Loucy (cell line): ENCODE data around the gene ZNF385C.
"Not testable (repeated sequence)": the region's sequence is repeated elsewhere in the genome, so short reads cannot be mapped to it uniquely, and the experiment has no call there.

Experiments used
- H2AFZ ChIP-seq: fragments of 200-600 bp; sonication (generic); 2 replicates; pipeline ENCODE4 v1.6.0; 2016; ENCODE audit warnings: antibody characterized with exemption, mild to moderate bottlenecking, low read length, moderate library complexity
- H3F3A ChIP-seq: fragments of 200-600 bp; 2 replicates; pipeline ENCODE4 v1.6.0; 2016; ENCODE audit warnings: antibody characterized with exemption, low read depth, mild to moderate bottlenecking
- H3K27me3 ChIP-seq: fragments of 200-600 bp; sonication (generic); 2 replicates; pipeline ENCODE4 v1.6.1; 2014; ENCODE audit warnings: low read length, mild to moderate bottlenecking; ENCODE audit not compliant: insufficient read depth, poor library complexity, severe bottlenecking
- H3K36me3 ChIP-seq: fragments of 200-600 bp; sonication (generic); 2 replicates; pipeline ENCODE4 v1.6.1; 2016; ENCODE audit warnings: low read length; ENCODE audit not compliant: insufficient read depth
- H3K4me1 ChIP-seq: fragments of 200-600 bp; sonication (generic); 2 replicates; pipeline ENCODE4 v1.5.1; 2014; ENCODE audit warnings: low read length, mild to moderate bottlenecking; ENCODE audit not compliant: insufficient read depth, poor library complexity, severe bottlenecking
- H3K4me2 ChIP-seq: fragments of 200-600 bp; sonication (generic); 2 replicates; pipeline ENCODE4 v1.6.0; 2014; ENCODE audit warnings: antibody characterized with exemption, low read length, low read depth, mild to moderate bottlenecking; ENCODE audit not compliant: poor library complexity, severe bottlenecking
- H3K4me3 ChIP-seq: fragments of 200-600 bp; sonication (generic); 2 replicates; pipeline ENCODE4 v1.5.1; 2014; ENCODE audit warnings: low read length, mild to moderate bottlenecking, mixed read lengths; ENCODE audit not compliant: poor library complexity, severe bottlenecking
- H3K79me2 ChIP-seq: fragments of 200-600 bp; sonication (generic); 2 replicates; pipeline ENCODE4 v1.6.1; 2014; ENCODE audit warnings: low read length; ENCODE audit not compliant: insufficient read depth
- H3K9ac ChIP-seq: fragments of 200-600 bp; sonication (generic); 2 replicates; pipeline ENCODE4 v1.6.0; 2014; ENCODE audit warnings: mild to moderate bottlenecking, low read depth, low read length, moderate library complexity; ENCODE audit not compliant: poor library complexity, severe bottlenecking
- H3K9me2 ChIP-seq: fragments of 200-600 bp; sonication (generic); replicated peaks from 2 replicates; pipeline ENCODE4 v1.6.1; 2016; ENCODE audit warnings: low read depth, low read length, mixed read lengths
- H3K9me3 ChIP-seq: fragments of 200-600 bp; sonication (generic); 2 replicates; pipeline ENCODE4 v1.6.1; 2014; ENCODE audit warnings: mild to moderate bottlenecking, antibody characterized with exemption, low read length, low read depth; ENCODE audit not compliant: insufficient read depth
- H4K20me1 ChIP-seq: fragments of 200-600 bp; sonication (generic); 2 replicates; pipeline ENCODE4 v1.6.0; 2014; ENCODE audit warnings: antibody characterized with exemption, low read length, mild to moderate bottlenecking; ENCODE audit not compliant: insufficient read depth, poor library complexity, severe bottlenecking
- CTCF ChIP-seq: fragments of 200-600 bp; sonication (generic); conservative IDR thresholded peaks from 2 replicates; pipeline ENCODE4 v1.5.1; 2014; ENCODE audit warnings: mild to moderate bottlenecking, antibody characterized with exemption, low read length
- EZH2phosphoT487 ChIP-seq: fragments of 200-600 bp; IDR thresholded peaks from 2 replicates; pipeline ENCODE4 v1.6.1; 2018; ENCODE audit warnings: antibody characterized with exemption, mild to moderate bottlenecking, moderate library complexity, borderline replicate concordance

Gene ZNF385C

GRCh38 chr17:42025191-42025579 is 73.1 kb downstream of the ZNF385C start:
- TF ChIP-seq CTCF (no peak), EZH2phosphoT487 (no peak)
- Histone ChIP-seq H3K4me1 (peaks cover 18% of the 10 kb centered on the region), H3K9ac (no peak overlapping the region), H3F3A (no peaks in the 10 kb centered on the region), H2AFZ (no peak overlapping the region), H3K27me3 (no peaks in the 10 kb centered on the region), H3K4me3 (no peak overlapping the region), H4K20me1 (no peaks in the 10 kb centered on the region), H3K9me3 (no peaks in the 10 kb centered on the region), H3K79me2 (peaks cover 17% of the 10 kb centered on the region), H3K9me2 (no peaks in the 10 kb centered on the region), H3K36me3 (peaks cover 6% of the 10 kb centered on the region; the same call in 1 of the 2 replicates), H3K4me2 (peak overlapping the region; percentile 16)

- Histone ChIP-seq H3F3A (no peaks in the 10 kb centered on the region), H3K9ac (no peak overlapping the region), H2AFZ (no peak overlapping the region), H3K4me2 (no peak overlapping the region), H3K4me1 (peaks cover 22% of the 10 kb centered on the region), H3K27me3 (no peaks in the 10 kb centered on the region), H3K9me2 (no peaks in the 10 kb centered on the region), H4K20me1 (no peaks in the 10 kb centered on the region), H3K9me3 (no peaks in the 10 kb centered on the region), H3K36me3 (peaks cover 6% of the 10 kb centered on the region; the same call in 1 of the 2 replicates), H3K79me2 (peaks cover 20% of the 10 kb centered on the region), H3K4me3 (no peak overlapping the region)
- TF ChIP-seq CTCF: no peak
Observed at GRCh38 chr17:42023524-42024349, 74.5 kb downstream of the ZNF385C start.

- Histone ChIP-seq H3K4me1 (peaks cover 36% of the 10 kb centered on the region), H3K79me2 (peaks cover 42% of the 10 kb centered on the region), H3K9ac (peak overlapping the region; percentile 96), H3K4me3 (peak overlapping the region; percentile 94), H3K4me2 (peak overlapping the region; percentile 74)
- not testable (repeated sequence) for H3F3A ChIP-seq, H2AFZ ChIP-seq, H3K36me3 ChIP-seq, H3K9me2 ChIP-seq, H3K27me3 ChIP-seq, H3K9me3 ChIP-seq, H4K20me1 ChIP-seq
Observed at GRCh38 chr17:42020845-42021244, 77.4 kb downstream of the ZNF385C start.
